HepG2 (cell line): Measurements from ENCODE around the gene NT5DC1. TPM values are rescaled to one million over a fixed set of nuclear protein-coding genes. Genes with fewer than 3 reads are reported as not detected.

Experiments used
- ATF7-NPFF ChIP-seq: sonication (generic); formaldehyde crosslinking; IDR thresholded peaks from 2 replicates; pipeline ENCODE4 v1.8.1; 2023; ENCODE audit warnings: mild to moderate bottlenecking, low read depth, missing genetic modification reagents, moderate library complexity
- EP300 ChIP-seq, 3 experiments: sonication (generic) in 1 of 3; formaldehyde crosslinking in 1 of 3; IDR thresholded peaks; 2 replicates each; pipeline versions ENCODE4 v1.5.1 to v1.6.1; 2011 to 2020; ENCODE audit warnings: low read depth in 2 of 3, low read length in 2 of 3, borderline replicate concordance in 1 of 3, improper control_type of control experiment in 1 of 3, mild to moderate bottlenecking in 1 of 3, missing genetic modification reagents in 1 of 3, moderate library complexity in 1 of 3
- MTA1 ChIP-seq: sonication (generic); formaldehyde crosslinking; IDR thresholded peaks from 2 replicates; pipeline ENCODE4 v1.4.0; 2020; ENCODE audit warnings: missing genetic modification reagents, mild to moderate bottlenecking, borderline replicate concordance
- NCOA2 ChIP-seq: sonication (generic); formaldehyde crosslinking; IDR thresholded peaks from 2 replicates; pipeline ENCODE4 v1.8.0; 2022; ENCODE audit warnings: inconsistent platforms
- PHF20 ChIP-seq: sonication (generic); formaldehyde crosslinking; IDR thresholded peaks from 2 replicates; pipeline ENCODE4 v1.5.0; 2020; ENCODE audit warnings: mild to moderate bottlenecking, missing genetic modification reagents
- RXRB ChIP-seq: IDR thresholded peaks from 2 replicates; pipeline ENCODE4 v1.6.1; 2016; ENCODE audit warnings: borderline replicate concordance, missing genetic modification reagents, missing compliant biosample characterization
- WIZ ChIP-seq: sonication (generic); formaldehyde crosslinking; IDR thresholded peaks from 2 replicates; pipeline ENCODE4 v1.5.1; 2020; ENCODE audit warnings: mild to moderate bottlenecking, missing genetic modification reagents
- ZBTB1 ChIP-seq: sonication (generic); formaldehyde crosslinking; IDR thresholded peaks from 2 replicates; pipeline ENCODE4 v1.4.0; 2020; ENCODE audit warnings: missing genetic modification reagents, borderline replicate concordance
- ZNF781 ChIP-seq: sonication (generic); formaldehyde crosslinking; IDR thresholded peaks from 2 replicates; pipeline ENCODE4 v1.5.1; 2020; ENCODE audit warnings: borderline replicate concordance, mild to moderate bottlenecking, missing genetic modification reagents; ENCODE audit errors: not compliant biosample characterization
- ZNF841 ChIP-seq: sonication (generic); formaldehyde crosslinking; IDR thresholded peaks from 2 replicates; pipeline ENCODE4 v1.8.1; 2023; ENCODE audit warnings: missing genetic modification reagents, borderline replicate concordance
- polyA plus RNA-seq, 8 experiments: library from polyadenylated mRNA; depleted of rRNA in 3 of 8; stranded (reverse) in 7 of 8; unstranded in 1 of 8; fragments of >200 nt; fragmentation: Illumina TruSeq in 4 of 8; extraction: Trizol in 4 of 8; gene quantifications; 2 replicates each; pipeline versions ENCODE4 v1.2.1 to v1.2.3, GENCODE V29; 2011 to 2016; ENCODE audit warnings: low read depth in 4 of 8, missing spikeins in 1 of 8, mixed read lengths in 1 of 8; ENCODE audit not compliant: insufficient read depth in 1 of 8
- total RNA-seq, 5 experiments: library from RNA; depleted of rRNA; stranded (reverse); fragments of >200 nt; fragmentation: Illumina TruSeq; extraction: Trizol; gene quantifications; 2 replicates each; pipeline ENCODE4 v1.2.3, GENCODE V29; 2016; ENCODE audit warnings: low read depth in 1 of 5
- TF ChIP-seq, protein P1 (sequence below): IDR thresholded peaks from 2 replicates; pipeline ENCODE4 v1.6.1; 2018; ENCODE audit warnings: missing genetic modification reagents, mild to moderate bottlenecking, missing compliant biosample characterization
- TF ChIP-seq, protein P2 (sequence below): sonication (generic); formaldehyde crosslinking; IDR thresholded peaks from 2 replicates; pipeline ENCODE4 v1.4.0; 2020; ENCODE audit warnings: missing genetic modification reagents
- TF ChIP-seq, protein P3 (sequence below): sonication (generic); formaldehyde crosslinking; IDR thresholded peaks from 2 replicates; pipeline ENCODE4 v1.5.0; 2020; ENCODE audit warnings: missing genetic modification reagents
- TF ChIP-seq, protein P4 (sequence below): sonication (generic); formaldehyde crosslinking; IDR thresholded peaks from 2 replicates; pipeline ENCODE4 v1.5.0; 2020; ENCODE audit warnings: mild to moderate bottlenecking, missing genetic modification reagents
- TF ChIP-seq, protein P5 (sequence below): sonication (generic); formaldehyde crosslinking; IDR thresholded peaks from 2 replicates; pipeline ENCODE4 v1.4.0; 2020; ENCODE audit warnings: missing genetic modification reagents

Gene NT5DC1
- total and polyA plus RNA-seq, 2 of the 13 experiments (the other 11 are each of a cell fraction or from before 2014, with no cell fraction given): 27.0 to 56.1 TPM

DNA sequence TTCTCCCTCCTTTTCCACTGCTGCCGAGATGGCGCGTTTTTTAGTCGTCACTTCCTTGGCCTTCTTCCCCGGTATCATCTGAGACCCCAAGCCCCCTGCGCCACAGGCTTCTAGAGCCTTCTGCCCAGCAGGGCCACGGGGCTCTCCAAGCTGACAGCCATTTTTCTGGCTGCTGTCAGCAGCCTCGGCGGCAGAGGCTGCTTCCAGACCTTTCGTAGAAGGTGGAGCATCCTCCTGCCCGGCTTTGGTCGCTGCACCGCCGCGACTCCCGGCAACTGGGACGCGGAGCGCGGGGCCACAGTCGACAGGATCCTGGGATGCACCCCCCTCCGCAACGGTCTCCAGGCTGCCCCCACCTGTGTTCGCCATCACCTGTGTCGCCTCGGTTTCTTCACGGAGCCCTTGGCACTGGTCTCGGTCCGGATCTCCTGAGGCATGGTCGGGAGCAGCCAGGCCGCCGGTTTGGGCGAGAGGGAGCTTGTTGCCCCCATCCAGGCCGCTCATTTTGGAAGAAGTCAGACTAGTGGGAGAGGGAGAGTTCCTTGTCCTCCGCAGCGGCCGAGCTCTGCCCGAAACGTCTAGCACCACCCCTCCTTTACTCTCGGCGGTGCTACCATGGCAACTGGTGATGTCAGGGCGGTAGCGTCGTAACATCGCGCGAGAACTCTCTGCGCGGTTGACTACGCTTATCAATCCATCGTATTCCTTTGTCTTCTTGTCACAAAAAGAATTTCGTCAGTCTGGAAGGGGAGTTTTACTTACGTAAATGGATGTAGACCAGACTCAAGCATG, 153.0 kb downstream of the NT5DC1 start, which contains the start of gene TSPYL4 (continued):
- TF ChIP-seq, protein P1, sequence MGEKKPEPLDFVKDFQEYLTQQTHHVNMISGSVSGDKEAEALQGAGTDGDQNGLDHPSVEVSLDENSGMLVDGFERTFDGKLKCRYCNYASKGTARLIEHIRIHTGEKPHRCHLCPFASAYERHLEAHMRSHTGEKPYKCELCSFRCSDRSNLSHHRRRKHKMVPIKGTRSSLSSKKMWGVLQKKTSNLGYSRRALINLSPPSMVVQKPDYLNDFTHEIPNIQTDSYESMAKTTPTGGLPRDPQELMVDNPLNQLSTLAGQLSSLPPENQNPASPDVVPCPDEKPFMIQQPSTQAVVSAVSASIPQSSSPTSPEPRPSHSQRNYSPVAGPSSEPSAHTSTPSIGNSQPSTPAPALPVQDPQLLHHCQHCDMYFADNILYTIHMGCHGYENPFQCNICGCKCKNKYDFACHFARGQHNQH (CRISPR knock-in tag): no peak; the same call in 1 of the 2 replicates
- no peak for TF ChIP-seq EP300 (IDR thresholded peaks at IDR 0.05; ENCODE audit: low read depth in 2 of 2, low read length in 2 of 2)
- TF ChIP-seq EP300 (CRISPR knock-in tag; IDR thresholded peaks at IDR 0.05; ENCODE audit: borderline replicate concordance): no peak
- TF ChIP-seq, protein P2, sequence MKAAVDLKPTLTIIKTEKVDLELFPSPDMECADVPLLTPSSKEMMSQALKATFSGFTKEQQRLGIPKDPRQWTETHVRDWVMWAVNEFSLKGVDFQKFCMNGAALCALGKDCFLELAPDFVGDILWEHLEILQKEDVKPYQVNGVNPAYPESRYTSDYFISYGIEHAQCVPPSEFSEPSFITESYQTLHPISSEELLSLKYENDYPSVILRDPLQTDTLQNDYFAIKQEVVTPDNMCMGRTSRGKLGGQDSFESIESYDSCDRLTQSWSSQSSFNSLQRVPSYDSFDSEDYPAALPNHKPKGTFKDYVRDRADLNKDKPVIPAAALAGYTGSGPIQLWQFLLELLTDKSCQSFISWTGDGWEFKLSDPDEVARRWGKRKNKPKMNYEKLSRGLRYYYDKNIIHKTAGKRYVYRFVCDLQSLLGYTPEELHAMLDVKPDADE (CRISPR knock-in tag): no peak
- peak; percentile 48; the same call in 1 of the 2 replicates for TF ChIP-seq RXRB (CRISPR knock-in tag)
- no peak for TF ChIP-seq NCOA2 (CRISPR knock-in tag)
- TF ChIP-seq, protein P3, sequence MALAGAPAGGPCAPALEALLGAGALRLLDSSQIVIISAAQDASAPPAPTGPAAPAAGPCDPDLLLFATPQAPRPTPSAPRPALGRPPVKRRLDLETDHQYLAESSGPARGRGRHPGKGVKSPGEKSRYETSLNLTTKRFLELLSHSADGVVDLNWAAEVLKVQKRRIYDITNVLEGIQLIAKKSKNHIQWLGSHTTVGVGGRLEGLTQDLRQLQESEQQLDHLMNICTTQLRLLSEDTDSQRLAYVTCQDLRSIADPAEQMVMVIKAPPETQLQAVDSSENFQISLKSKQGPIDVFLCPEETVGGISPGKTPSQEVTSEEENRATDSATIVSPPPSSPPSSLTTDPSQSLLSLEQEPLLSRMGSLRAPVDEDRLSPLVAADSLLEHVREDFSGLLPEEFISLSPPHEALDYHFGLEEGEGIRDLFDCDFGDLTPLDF (CRISPR knock-in tag): peak; percentile 79; the same call in 1 of the 2 replicates
- TF ChIP-seq, protein P4, sequence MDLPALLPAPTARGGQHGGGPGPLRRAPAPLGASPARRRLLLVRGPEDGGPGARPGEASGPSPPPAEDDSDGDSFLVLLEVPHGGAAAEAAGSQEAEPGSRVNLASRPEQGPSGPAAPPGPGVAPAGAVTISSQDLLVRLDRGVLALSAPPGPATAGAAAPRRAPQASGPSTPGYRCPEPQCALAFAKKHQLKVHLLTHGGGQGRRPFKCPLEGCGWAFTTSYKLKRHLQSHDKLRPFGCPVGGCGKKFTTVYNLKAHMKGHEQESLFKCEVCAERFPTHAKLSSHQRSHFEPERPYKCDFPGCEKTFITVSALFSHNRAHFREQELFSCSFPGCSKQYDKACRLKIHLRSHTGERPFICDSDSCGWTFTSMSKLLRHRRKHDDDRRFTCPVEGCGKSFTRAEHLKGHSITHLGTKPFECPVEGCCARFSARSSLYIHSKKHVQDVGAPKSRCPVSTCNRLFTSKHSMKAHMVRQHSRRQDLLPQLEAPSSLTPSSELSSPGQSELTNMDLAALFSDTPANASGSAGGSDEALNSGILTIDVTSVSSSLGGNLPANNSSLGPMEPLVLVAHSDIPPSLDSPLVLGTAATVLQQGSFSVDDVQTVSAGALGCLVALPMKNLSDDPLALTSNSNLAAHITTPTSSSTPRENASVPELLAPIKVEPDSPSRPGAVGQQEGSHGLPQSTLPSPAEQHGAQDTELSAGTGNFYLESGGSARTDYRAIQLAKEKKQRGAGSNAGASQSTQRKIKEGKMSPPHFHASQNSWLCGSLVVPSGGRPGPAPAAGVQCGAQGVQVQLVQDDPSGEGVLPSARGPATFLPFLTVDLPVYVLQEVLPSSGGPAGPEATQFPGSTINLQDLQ: no peak
- TF ChIP-seq ZBTB1 (CRISPR knock-in tag): no peak
- TF ChIP-seq, protein P5, sequence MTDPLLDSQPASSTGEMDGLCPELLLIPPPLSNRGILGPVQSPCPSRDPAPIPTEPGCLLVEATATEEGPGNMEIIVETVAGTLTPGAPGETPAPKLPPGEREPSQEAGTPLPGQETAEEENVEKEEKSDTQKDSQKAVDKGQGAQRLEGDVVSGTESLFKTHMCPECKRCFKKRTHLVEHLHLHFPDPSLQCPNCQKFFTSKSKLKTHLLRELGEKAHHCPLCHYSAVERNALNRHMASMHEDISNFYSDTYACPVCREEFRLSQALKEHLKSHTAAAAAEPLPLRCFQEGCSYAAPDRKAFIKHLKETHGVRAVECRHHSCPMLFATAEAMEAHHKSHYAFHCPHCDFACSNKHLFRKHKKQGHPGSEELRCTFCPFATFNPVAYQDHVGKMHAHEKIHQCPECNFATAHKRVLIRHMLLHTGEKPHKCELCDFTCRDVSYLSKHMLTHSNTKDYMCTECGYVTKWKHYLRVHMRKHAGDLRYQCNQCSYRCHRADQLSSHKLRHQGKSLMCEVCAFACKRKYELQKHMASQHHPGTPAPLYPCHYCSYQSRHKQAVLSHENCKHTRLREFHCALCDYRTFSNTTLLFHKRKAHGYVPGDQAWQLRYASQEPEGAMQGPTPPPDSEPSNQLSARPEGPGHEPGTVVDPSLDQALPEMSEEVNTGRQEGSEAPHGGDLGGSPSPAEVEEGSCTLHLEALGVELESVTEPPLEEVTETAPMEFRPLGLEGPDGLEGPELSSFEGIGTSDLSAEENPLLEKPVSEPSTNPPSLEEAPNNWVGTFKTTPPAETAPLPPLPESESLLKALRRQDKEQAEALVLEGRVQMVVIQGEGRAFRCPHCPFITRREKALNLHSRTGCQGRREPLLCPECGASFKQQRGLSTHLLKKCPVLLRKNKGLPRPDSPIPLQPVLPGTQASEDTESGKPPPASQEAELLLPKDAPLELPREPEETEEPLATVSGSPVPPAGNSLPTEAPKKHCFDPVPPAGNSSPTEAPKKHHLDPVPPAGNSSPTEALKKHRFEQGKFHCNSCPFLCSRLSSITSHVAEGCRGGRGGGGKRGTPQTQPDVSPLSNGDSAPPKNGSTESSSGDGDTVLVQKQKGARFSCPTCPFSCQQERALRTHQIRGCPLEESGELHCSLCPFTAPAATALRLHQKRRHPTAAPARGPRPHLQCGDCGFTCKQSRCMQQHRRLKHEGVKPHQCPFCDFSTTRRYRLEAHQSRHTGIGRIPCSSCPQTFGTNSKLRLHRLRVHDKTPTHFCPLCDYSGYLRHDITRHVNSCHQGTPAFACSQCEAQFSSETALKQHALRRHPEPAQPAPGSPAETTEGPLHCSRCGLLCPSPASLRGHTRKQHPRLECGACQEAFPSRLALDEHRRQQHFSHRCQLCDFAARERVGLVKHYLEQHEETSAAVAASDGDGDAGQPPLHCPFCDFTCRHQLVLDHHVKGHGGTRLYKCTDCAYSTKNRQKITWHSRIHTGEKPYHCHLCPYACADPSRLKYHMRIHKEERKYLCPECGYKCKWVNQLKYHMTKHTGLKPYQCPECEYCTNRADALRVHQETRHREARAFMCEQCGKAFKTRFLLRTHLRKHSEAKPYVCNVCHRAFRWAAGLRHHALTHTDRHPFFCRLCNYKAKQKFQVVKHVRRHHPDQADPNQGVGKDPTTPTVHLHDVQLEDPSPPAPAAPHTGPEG (CRISPR knock-in tag): no peak
- peak; percentile 80 for TF ChIP-seq ZNF781 (CRISPR knock-in tag)
- TF ChIP-seq MTA1 (CRISPR knock-in tag): peak; percentile 36; the same call in 1 of the 2 replicates
- peak; percentile 75 for TF ChIP-seq PHF20
- TF ChIP-seq WIZ (CRISPR knock-in tag): peak; percentile 56; the same call in 1 of the 2 replicates
- TF ChIP-seq ATF7-NPFF (CRISPR knock-in tag): 0 out of 2 replicates have a peak, but pooled peaks have one; percentile 42
- TF ChIP-seq ZNF841 (CRISPR knock-in tag): no peak
